SK-N-SH (cell line): ENCODE measurements around the gene TSC2.

Source experiments
- CTCF ChIP-seq: fragments of 200-600 bp; sonication (generic); IDR thresholded peaks from 2 replicates; pipeline ENCODE4 v1.6.1; 2017; ENCODE audit warnings: antibody characterized with exemption, mild to moderate bottlenecking, moderate library complexity
- ELF1 ChIP-seq: IDR thresholded peaks from 2 replicates; pipeline ENCODE4 v1.4.0; 2012
- EP300 ChIP-seq, 2 experiments: IDR thresholded peaks; 2 replicates each; pipeline versions ENCODE4 v1.4.0 to v1.6.1; 2012; ENCODE audit warnings: borderline replicate concordance in 1 of 2, low read depth in 1 of 2, low read length in 1 of 2
- JUND ChIP-seq: IDR thresholded peaks from 2 replicates; pipeline ENCODE4 v1.4.0; 2012
- MEF2A ChIP-seq: IDR thresholded peaks from 2 replicates; pipeline ENCODE4 v1.4.0; 2012; ENCODE audit warnings: low read depth, borderline replicate concordance
- POLR2AphosphoS5 ChIP-seq: IDR thresholded peaks from 2 replicates; pipeline ENCODE4 v1.6.1; 2012; ENCODE audit warnings: low read depth, low read length
- RAD21 ChIP-seq: IDR thresholded peaks from 2 replicates; pipeline ENCODE4 v1.6.1; 2012; ENCODE audit warnings: mild to moderate bottlenecking, low read length
- RCOR1 ChIP-seq: fragments of 150-350 bp; IDR thresholded peaks from 2 replicates; pipeline ENCODE4 v1.6.1; 2017; ENCODE audit warnings: antibody characterized with exemption, low read length
- RFX5 ChIP-seq: IDR thresholded peaks from 2 replicates; pipeline ENCODE4 v1.6.1; 2012; ENCODE audit warnings: mild to moderate bottlenecking, improper control_type of control experiment, low read length
- RXRA ChIP-seq: IDR thresholded peaks from 2 replicates; pipeline ENCODE4 v1.4.0; 2012; ENCODE audit warnings: low read depth, mild to moderate bottlenecking, borderline replicate concordance
- YY1 ChIP-seq: IDR thresholded peaks from 2 replicates; pipeline ENCODE4 v1.4.0; 2012; ENCODE audit warnings: low read depth, mild to moderate bottlenecking

DNA sequence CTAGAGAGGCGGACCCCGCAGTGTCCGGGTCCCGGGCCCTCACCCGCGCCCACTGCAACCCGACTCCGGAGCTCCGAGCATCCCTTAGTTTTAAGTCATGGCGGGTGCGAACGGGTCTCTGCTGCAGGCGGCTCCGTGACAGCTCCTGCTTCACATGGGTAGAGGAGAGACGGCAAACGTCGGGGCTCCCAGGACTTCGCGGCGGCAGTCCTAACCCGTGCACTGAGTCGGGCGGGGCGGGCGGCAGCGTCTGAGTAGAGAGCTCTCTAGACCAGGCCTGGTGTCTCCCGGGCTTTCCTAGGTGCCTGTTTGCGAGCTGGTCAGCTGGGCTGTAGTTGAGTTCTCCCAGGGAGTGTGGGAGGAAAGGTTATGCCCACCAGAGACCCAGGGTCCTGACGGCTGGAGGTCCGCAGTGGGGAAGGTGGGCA is 345 bp downstream of the TSC2 start:
- TF ChIP-seq EP300 (IDR thresholded peaks at IDR 0.05; ENCODE audit: borderline replicate concordance in 1 of 2, low read depth in 1 of 2, low read length in 1 of 2): no peak
- TF ChIP-seq CTCF: no peak
- TF ChIP-seq POLR2AphosphoS5: no peak
- TF ChIP-seq RCOR1: no peak
- no peak for TF ChIP-seq RAD21
- no peak for TF ChIP-seq YY1
- no peak for TF ChIP-seq RFX5
- TF ChIP-seq MEF2A: no peak
- TF ChIP-seq JUND: no peak
- no peak for TF ChIP-seq ELF1
- no peak for TF ChIP-seq RXRA
